ENCODE data around the gene RTKN. TPM values are rescaled to one million over a fixed set of nuclear protein-coding genes. Genes with fewer than 3 reads are reported as not detected.
"Not testable (repeated sequence)": the region's sequence is repeated elsewhere in the genome, so short reads cannot be mapped to it uniquely, and the experiment has no call there.

RTKN gene
- polyA plus RNA-seq, 1 of the 3 experiments (the other 2 are of a cell fraction), result 22.6 TPM

- peaks cover 19% of the 10 kb centered on the region; the same call in 1 of the 2 replicates for H3K79me2 ChIP-seq (ENCODE audit: insufficient read depth)
- peak overlapping the region; percentile 93 for H3K4me2 ChIP-seq
- H3F3A ChIP-seq (replicated peaks; ENCODE audit: insufficient read depth), result peaks cover 39% of the 10 kb centered on the region
- CTCF ChIA-PET, result interaction anchor here (1.0 to 2.6 kb wide), 2 partner anchors 11 to 60 kb away, joined by 4 to 20 read pairs; partner anchors contain the start of genes CCDC142 and TTC31
- POLR2A ChIA-PET, result interaction anchor here (1.0 to 6.9 kb wide), 4 partner anchors 11 to 30 kb away, joined by 3 to 60 read pairs (median 10); partner anchors contain the start of genes CCDC142, INO80B and WBP1
- TF ChIP-seq NFIC (IDR thresholded peaks at IDR 0.05; ENCODE audit: borderline replicate concordance) (no peak), CHD2 (IDR thresholded peaks at IDR 0.05; ENCODE audit: low read length, partially characterized antibody) (no peak)
- H3K27ac ChIP-seq (ENCODE audit: low read depth in 2 of 2, low read length in 1 of 2), result peak overlapping the region; percentile 78 to 94
- 52% methylated on average over 16 of the region's 16 CpGs for WGBS (ENCODE audit: low lambda C conversion rate)
- H4K20me1 ChIP-seq (ENCODE audit: insufficient read depth), result no peaks in the 10 kb centered on the region
- peaks cover 16 to 19% of the 10 kb centered on the region in 2 experiments for H3K36me3 ChIP-seq (replicated peaks in 1 of 2; ENCODE audit: control insufficient read depth in 1 of 2, insufficient read depth in 2 of 2, low read length in 1 of 2)
- H3K9me2 ChIP-seq, result no peaks in the 10 kb centered on the region
- H3K27me3 ChIP-seq (ENCODE audit: insufficient read depth), result no peaks in the 10 kb centered on the region
- DNase-seq, result no peak
- H2AFZ ChIP-seq (ENCODE audit: low read depth), result 0 out of 2 replicates have a peak overlapping the region, but pooled peaks have one; percentile 81
- H3K9ac ChIP-seq, result peak overlapping the region; percentile 72
- no peaks in the 10 kb centered on the region for H3K9me3 ChIP-seq
- H3K4me1 ChIP-seq (ENCODE audit: control insufficient read depth in 1 of 2, insufficient read depth in 2 of 2, low read depth in 1 of 2, low read length in 1 of 2), result peaks cover 6 to 7% of the 10 kb centered on the region in 2 experiments; a peak in 2 of 4 replicates
- H3K4me3 ChIP-seq (ENCODE audit: low read depth in 2 of 2, low read length in 1 of 2), result peak overlapping the region; percentile 68 to 74
These were observed 29.8 kb upstream of the RTKN start for GRCh38 chr2:74471332-74472065.

- H3K9me3 ChIP-seq; H2AFZ ChIP-seq (ENCODE audit: low read depth); H3K27ac ChIP-seq (ENCODE audit: low read depth in 2 of 2, low read length in 1 of 2); H3K27me3 ChIP-seq (ENCODE audit: insufficient read depth); H4K20me1 ChIP-seq (ENCODE audit: insufficient read depth); H3K9me2 ChIP-seq; H3K4me3 ChIP-seq (ENCODE audit: low read depth in 2 of 2, low read length in 1 of 2); H3K4me1 ChIP-seq (ENCODE audit: control insufficient read depth in 1 of 2, insufficient read depth in 2 of 2, low read depth in 1 of 2, low read length in 1 of 2); H3K9ac ChIP-seq; DNase-seq; H3K4me2 ChIP-seq: not testable (repeated sequence)
- H3F3A ChIP-seq (replicated peaks; ENCODE audit: insufficient read depth), result peaks cover 39% of the 10 kb centered on the region
- peaks cover 26% of the 10 kb centered on the region; the same call in 1 of the 2 replicates for H3K79me2 ChIP-seq (ENCODE audit: insufficient read depth)
- H3K36me3 ChIP-seq (replicated peaks in 1 of 2; ENCODE audit: control insufficient read depth in 1 of 2, insufficient read depth in 2 of 2, low read length in 1 of 2), result peaks cover 13 to 15% of the 10 kb centered on the region in 2 experiments
- 95% methylated on average over 12 of the region's 12 CpGs for WGBS (ENCODE audit: low lambda C conversion rate)
- CTCF ChIA-PET, result interaction anchor here (1.0 to 2.6 kb wide), 2 partner anchors 12 to 61 kb away, joined by 4 to 20 read pairs; partner anchors contain the start of genes CCDC142 and TTC31
- POLR2A ChIA-PET, result interaction anchor here (1.0 to 6.9 kb wide), 4 partner anchors 10 to 30 kb away, joined by 3 to 60 read pairs (median 10); partner anchors contain the start of genes CCDC142, INO80B and WBP1
These were observed 29.0 kb upstream of the RTKN start for GRCh38 chr2:74470742-74471141.

- DNase-seq, result no peak
- peaks cover 0 to 28% of the 10 kb centered on the region in 2 experiments for H3K36me3 ChIP-seq (replicated peaks in 1 of 2; ENCODE audit: control insufficient read depth in 1 of 2, insufficient read depth in 2 of 2, low read length in 1 of 2)
- CTCF ChIA-PET, result interaction anchor here (0.7 to 1.6 kb wide), 6 partner anchors 10 to 123 kb away, joined by 3 to 6 read pairs (median 4); partner anchors contain the start of genes AUP1, HTRA2, INO80B and PCGF1
- no peak for TF ChIP-seq GABPA (IDR thresholded peaks at IDR 0.05; ENCODE audit: low read depth)
- no peak for TF ChIP-seq REST (IDR thresholded peaks at IDR 0.05; ENCODE audit: low read depth, low read length)
- TF ChIP-seq EZH2phosphoT487 (IDR thresholded peaks at IDR 0.05; ENCODE audit: borderline replicate concordance, low read depth), result no peak
- no peak for TF ChIP-seq TAF1 (IDR thresholded peaks at IDR 0.05; ENCODE audit: borderline replicate concordance, low read depth, low read length)
- TF ChIP-seq SIN3A (IDR thresholded peaks at IDR 0.05; ENCODE audit: borderline replicate concordance, low read depth, low read length), result no peak
- no peak for TF ChIP-seq NFIC (IDR thresholded peaks at IDR 0.05; ENCODE audit: borderline replicate concordance)
- no peak for TF ChIP-seq MXI1 (IDR thresholded peaks at IDR 0.05; ENCODE audit: low read depth, low read length)
- TF ChIP-seq TEAD4 (IDR thresholded peaks at IDR 0.05; ENCODE audit: borderline replicate concordance, insufficient read depth), result no peak
- TF ChIP-seq FOXJ3 (CRISPR knock-in tag; IDR thresholded peaks at IDR 0.05), result no peak
- no peak for TF ChIP-seq RXRA (IDR thresholded peaks at IDR 0.05; ENCODE audit: borderline replicate concordance, low read depth)
- TF ChIP-seq JUND (IDR thresholded peaks at IDR 0.05), result no peak
- TF ChIP-seq EP300 (IDR thresholded peaks at IDR 0.05; ENCODE audit: borderline replicate concordance in 1 of 2, low read depth in 1 of 2, low read length in 1 of 2), result no peak
- TF ChIP-seq PBX3 (IDR thresholded peaks at IDR 0.05), result no peak
- no peak for TF ChIP-seq ELF1 (IDR thresholded peaks at IDR 0.05)
These were observed 22.7 kb upstream of the RTKN start for GRCh38 chr2:74464406-74464805.

More at GRCh38 chr2:74464406-74464805, 22.7 kb upstream of the RTKN start:
- Histone ChIP-seq H3K4me1 (ENCODE audit: control insufficient read depth in 1 of 2, insufficient read depth in 2 of 2, low read depth in 1 of 2, low read length in 1 of 2) (peaks cover 3 to 20% of the 10 kb centered on the region in 2 experiments; a peak in 1 of 4 replicates), H2AFZ (ENCODE audit: low read depth) (peak overlapping the region; percentile 14; the same call in 1 of the 2 replicates), H3K9me3 (no peaks in the 10 kb centered on the region), H3K9me2 (no peaks in the 10 kb centered on the region), H3K4me2 (peak overlapping the region; percentile 98), H3K27me3 (ENCODE audit: insufficient read depth) (no peaks in the 10 kb centered on the region), H4K20me1 (ENCODE audit: insufficient read depth) (no peaks in the 10 kb centered on the region), H3F3A (replicated peaks; ENCODE audit: insufficient read depth) (peaks cover 12% of the 10 kb centered on the region), H3K9ac (peak overlapping the region; percentile 84), H3K79me2 (ENCODE audit: insufficient read depth) (peaks cover 40% of the 10 kb centered on the region), H3K27ac (ENCODE audit: low read depth in 2 of 2, low read length in 1 of 2) (peak overlapping the region; percentile 62 to 63; a peak in 2 of 4 replicates), H3K4me3 (ENCODE audit: low read depth in 2 of 2, low read length in 1 of 2) (peak overlapping the region; percentile 75 to 93)
- POLR2A ChIA-PET, result interaction anchor here (0.6 to 1.1 kb wide), 3 partner anchors 7 to 43 kb away, joined by 3 read pairs; partner anchors contain the start of genes C2orf81 and WDR54
- WGBS (ENCODE audit: low lambda C conversion rate), result 14% methylated on average over 10 of the region's 13 CpGs
